ENCODE results near the gene HTRA3.
"Not testable (repeated sequence)": the region's sequence is repeated elsewhere in the genome, so short reads cannot be mapped to it uniquely, and the experiment has no call there.

DNA sequence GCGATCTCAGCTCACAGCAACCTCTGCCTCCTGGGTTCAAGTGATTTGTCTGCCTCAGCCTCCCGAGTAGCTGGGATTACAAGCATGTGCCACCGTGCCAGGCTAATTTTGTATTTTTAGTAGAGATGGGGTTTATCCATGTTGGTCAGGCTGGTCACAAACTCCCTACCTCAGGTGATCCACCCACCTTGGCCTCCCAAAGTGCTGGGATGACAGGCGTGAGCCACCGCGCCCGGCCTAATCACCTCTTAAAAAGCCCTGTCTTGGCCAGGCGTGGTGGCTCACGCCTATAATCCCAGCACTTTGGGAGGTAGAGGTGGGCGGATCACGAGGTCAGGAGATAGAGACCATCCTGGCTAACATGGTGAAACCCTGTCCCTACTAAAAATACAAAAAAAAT, 79.7 kb downstream of the HTRA3 start:
- TF ChIP-seq ZNF274 (IDR thresholded peaks at IDR 0.05; ENCODE audit: low read depth, low read length); YY1 (IDR thresholded peaks at IDR 0.05; ENCODE audit: insufficient read depth, insufficient read length): not testable (repeated sequence)

Data from NT2/D1 (cell line).